PC-3 (cell line): Measurements from ENCODE around the gene PRR14. TPM values are rescaled to one million over a fixed set of nuclear protein-coding genes. Genes with fewer than 3 reads are reported as not detected.

Experiments
- ATAC-seq: fragments of 200-7000 bp; cut with Tn5 transposase; 2 replicates; pipeline ENCODE4 v1.9.1; 2020; ENCODE audit warnings: mild to moderate bottlenecking, moderate library complexity
- BruUV-seq: library from RNA; stranded (reverse); fragments of 400-500 nt; replicated peaks from 2 replicates; lab custom pipeline; 2021; lab: Mats Ljungman, UMichigan
- CTCF ChIA-PET: fragments of 300-600 bp; sonication (Branson Sonifier 250); formaldehyde crosslinking; loops from one replicate; lab custom pipeline; 2022; ENCODE audit warnings: antibody characterized with exemption; lab: Charles Lee
- POLR2A ChIA-PET: fragments of 300-600 bp; sonication (Branson Sonifier 250); formaldehyde crosslinking; loops from one replicate; lab custom pipeline; 2022; ENCODE audit warnings: antibody characterized with exemption; ENCODE audit not compliant: unreplicated experiment; lab: Charles Lee
- DNase-seq: peaks from one replicate; pipeline ENCODE4 v3.0.0-alpha.2; 2015
- H2AFZ ChIP-seq: fragments of 300-600 bp; sonication (generic); 2 replicates; pipeline ENCODE4 v1.6.0; 2016; ENCODE audit warnings: antibody characterized with exemption, low read length
- H3F3A ChIP-seq: fragments of 300-600 bp; sonication (generic); one replicate; pipeline ENCODE4 v1.6.0; 2017; ENCODE audit warnings: antibody characterized with exemption, low read length, control low read depth, mild to moderate bottlenecking; ENCODE audit not compliant: unreplicated experiment
- H3K27ac ChIP-seq: fragments of 300-600 bp; sonication (generic); 2 replicates; pipeline ENCODE4 v1.5.1; 2016; ENCODE audit warnings: mild to moderate bottlenecking, low read length
- H3K27me3 ChIP-seq: fragments of 300-600 bp; sonication (generic); 2 replicates; pipeline ENCODE4 v1.6.1; 2016; ENCODE audit warnings: low read length, mixed read lengths
- H3K36me3 ChIP-seq: fragments of 300-600 bp; sonication (generic); 2 replicates; pipeline ENCODE4 v1.6.1; 2016; ENCODE audit warnings: low read depth, mixed run types, low read length, mixed read lengths
- H3K4me1 ChIP-seq: fragments of 300-600 bp; sonication (generic); 2 replicates; pipeline ENCODE4 v1.5.1; 2016; ENCODE audit warnings: low read length; ENCODE audit not compliant: insufficient read depth
- H3K4me2 ChIP-seq: fragments of 300-600 bp; sonication (generic); 2 replicates; pipeline ENCODE4 v1.6.0; 2016; ENCODE audit warnings: low read length
- H3K4me3 ChIP-seq: fragments of 300-600 bp; sonication (generic); 2 replicates; pipeline ENCODE4 v1.5.1; 2016; ENCODE audit warnings: mild to moderate bottlenecking, low read length, mixed read lengths
- H3K79me2 ChIP-seq: fragments of 300-600 bp; sonication (generic); 2 replicates; pipeline ENCODE4 v1.6.1; 2017; ENCODE audit warnings: low read length, mixed read lengths
- H3K9ac ChIP-seq: fragments of 300-600 bp; sonication (generic); 2 replicates; pipeline ENCODE4 v1.6.0; 2016; ENCODE audit warnings: mild to moderate bottlenecking, low read length
- H3K9me2 ChIP-seq: fragments of 300-600 bp; sonication (generic); replicated peaks from 2 replicates; pipeline ENCODE4 v1.6.1; 2016; ENCODE audit warnings: mixed run types, low read length, mixed read lengths
- H3K9me3 ChIP-seq: fragments of 300-600 bp; sonication (generic); 2 replicates; pipeline ENCODE4 v1.6.1; 2016; ENCODE audit warnings: low read length, mixed read lengths
- H4K20me1 ChIP-seq: fragments of 300-600 bp; sonication (generic); 2 replicates; pipeline ENCODE4 v1.6.1; 2016; ENCODE audit warnings: low read length, mixed read lengths
- CTCF ChIP-seq: fragments of 300-600 bp; sonication (generic); conservative IDR thresholded peaks from 2 replicates; pipeline ENCODE4 v1.5.1; 2017; ENCODE audit warnings: antibody characterized with exemption, low read depth, mild to moderate bottlenecking, low read length
- EZH2 ChIP-seq: fragments of 300-600 bp; sonication (generic); IDR thresholded peaks from one replicate; pipeline ENCODE4 v1.6.1; 2017; ENCODE audit warnings: antibody characterized with exemption, mild to moderate bottlenecking, low read length; ENCODE audit not compliant: unreplicated experiment
- EZH2phosphoT487 ChIP-seq: fragments of 300-600 bp; sonication (generic); IDR thresholded peaks from 2 replicates; pipeline ENCODE4 v1.6.1; 2018; ENCODE audit warnings: mild to moderate bottlenecking, antibody characterized with exemption, low read length, borderline replicate concordance
- intact Hi-C: fragments of 100-400 bp; cut with micrococcal nuclease; formaldehyde crosslinking; loops from 2 replicates; pipeline ENCODE4 v1.9.0; 2023
- total RNA-seq: library from RNA; depleted of rRNA; stranded (reverse); fragments of >200 nt; gene quantifications from 2 replicates; pipeline ENCODE4 v1.2.3, GENCODE V29; 2014

Gene PRR14
- total RNA-seq, 1 experiment from 2014 or later = 9.6 TPM

- no peaks in the 10 kb centered on the region for H3K9me2 ChIP-seq
- DNase-seq (peak; percentile 94), ATAC-seq (peak; percentile 68)
- H3K4me1 ChIP-seq = peaks cover 18% of the 10 kb centered on the region
- POLR2A ChIA-PET = no interaction called here
- CTCF ChIA-PET = interaction anchor here (0.6 kb wide), 1 partner anchor 203 kb away, joined by 11 read pairs; no protein-coding TSS in a partner anchor
- H3K9ac ChIP-seq = peak overlapping the region; percentile 100
- H3F3A ChIP-seq = no peaks in the 10 kb centered on the region
- peaks cover 14% of the 10 kb centered on the region for H3K36me3 ChIP-seq
- H3K79me2 ChIP-seq = peaks cover 37% of the 10 kb centered on the region
- H3K4me2 ChIP-seq = peak overlapping the region; percentile 97
- TF ChIP-seq EZH2phosphoT487 (no peak), EZH2 (no peak), CTCF (no peak)
- H2AFZ ChIP-seq = peak overlapping the region; percentile 94
- H3K9me3 ChIP-seq = no peaks in the 10 kb centered on the region
- peak overlapping the region; percentile 82 for H3K4me3 ChIP-seq
- intact Hi-C loops = loop anchor here (1.0 kb wide), 2 partner anchors 40 to 42 kb away; partner anchors contain the start of gene FBRS
- peak overlapping the region; percentile 99 for H3K27ac ChIP-seq
- no peaks in the 10 kb centered on the region for H3K27me3 ChIP-seq
- H4K20me1 ChIP-seq = 0 out of 2 replicates have a peak, but pooled peaks cover 7% of the 10 kb centered on the region
- no TSS peak for BruUV-seq
These were observed 47.5 kb downstream of the PRR14 start for GRCh38 chr16:30698139-30698815.

- Histone ChIP-seq H3K36me3 (peaks cover 17% of the 10 kb centered on the region), H3K27me3 (no peaks in the 10 kb centered on the region), H3F3A (no peaks in the 10 kb centered on the region), H3K4me1 (peaks cover 18% of the 10 kb centered on the region), H3K27ac (peak within 1 kb of the TSS; percentile 99), H3K4me3 (peak within 1 kb of the TSS; percentile 82), H3K9ac (peak within 1 kb of the TSS; percentile 100), H3K4me2 (peak within 1 kb of the TSS; percentile 97), H3K9me2 (no peaks in the 10 kb centered on the region), H3K79me2 (peaks cover 37% of the 10 kb centered on the region), H2AFZ (peak within 1 kb of the TSS; percentile 94), H4K20me1 (0 out of 2 replicates have a peak, but pooled peaks cover 7% of the 10 kb centered on the region), H3K9me3 (no peaks in the 10 kb centered on the region)
- POLR2A ChIA-PET = no interaction called here
- ATAC-seq (peak; percentile 45), DNase-seq (peak; percentile 78)
- TSS peak; percentile 52 for BruUV-seq
- CTCF ChIA-PET = no interaction called here
- TF ChIP-seq EZH2phosphoT487 = no peak
- no peak for TF ChIP-seq EZH2
- TF ChIP-seq CTCF = no peak
- intact Hi-C loops = loop anchor here (1.0 kb wide), 2 partner anchors 41 kb away; partner anchors contain the start of gene FBRS
These were observed 48.3 kb downstream of the PRR14 start, which contains the start of gene SRCAP for GRCh38 chr16:30698816-30699614. TSS of gene SRCAP (plus strand) at chr16:30699171. CDS start at chr16:30700825, 1,654 bp downstream.
